HG02938 (cell line): ENCODE measurements around the gene TSEN15.

Source experiments
- ATAC-seq: cut with Tn5 transposase; IDR thresholded peaks from one replicate; pipeline ENCODE4 v1.9.1; 2021; ENCODE audit warnings: mild to moderate bottlenecking, moderate library complexity; ENCODE audit not compliant: unreplicated experiment

The TSEN15 gene

GRCh38 chr1:184051485-184052193 is at the start of gene TSEN15:
TSS of gene TSEN15 (plus strand) at chr1:184051730. CDS start at chr1:184051756, 26 bp downstream.
- peak; percentile 95 for ATAC-seq

GRCh38 chr1:184002071-184002470 is 49.5 kb upstream of the TSEN15 start:
- no peak for ATAC-seq

GRCh38 chr1:184004935-184005334 is 46.6 kb upstream of the TSEN15 start:
- no peak for ATAC-seq

GRCh38 chr1:184005506-184005905 is 46.0 kb upstream of the TSEN15 start:
- ATAC-seq: no peak

- ATAC-seq: no peak
These were observed 40.7 kb upstream of the TSEN15 start for GRCh38 chr1:184010788-184011187.

GRCh38 chr1:184012187-184012586 is 39.3 kb upstream of the TSEN15 start:
- no peak for ATAC-seq

- ATAC-seq: no peak
These were observed 37.3 kb upstream of the TSEN15 start for GRCh38 chr1:184014271-184014670.

GRCh38 chr1:184016169-184016568 is 35.4 kb upstream of the TSEN15 start:
- ATAC-seq: no peak

- no peak for ATAC-seq
These were observed 34.2 kb upstream of the TSEN15 start for GRCh38 chr1:184017306-184017705.

GRCh38 chr1:184018622-184019021 is 32.9 kb upstream of the TSEN15 start:
- ATAC-seq: no peak

- ATAC-seq: no peak
These were observed 32.5 kb upstream of the TSEN15 start for GRCh38 chr1:184019069-184019468.

- no peak for ATAC-seq
These were observed 32.0 kb upstream of the TSEN15 start for GRCh38 chr1:184019506-184019905.

- ATAC-seq: no peak
These were observed 31.2 kb upstream of the TSEN15 start for GRCh38 chr1:184020328-184020727.

GRCh38 chr1:184020855-184021254 is 30.7 kb upstream of the TSEN15 start:
- no peak for ATAC-seq

- no peak for ATAC-seq
These were observed 29.8 kb upstream of the TSEN15 start for GRCh38 chr1:184021728-184022127.

- no peak for ATAC-seq
These were observed 28.9 kb upstream of the TSEN15 start for GRCh38 chr1:184022668-184023067.

- no peak for ATAC-seq
These were observed 28.4 kb upstream of the TSEN15 start for GRCh38 chr1:184023171-184023570.

- no peak for ATAC-seq
These were observed 26.3 kb upstream of the TSEN15 start for GRCh38 chr1:184025242-184025675.

- no peak for ATAC-seq
These were observed 23.5 kb upstream of the TSEN15 start for GRCh38 chr1:184027826-184028695.

- ATAC-seq: no peak
These were observed 22.5 kb upstream of the TSEN15 start for GRCh38 chr1:184028854-184029623.

- ATAC-seq: no peak
These were observed 21.0 kb upstream of the TSEN15 start for GRCh38 chr1:184030433-184031091.
